GM12865 (cell line): ENCODE measurements around the gene EPS8.

Experiments
- DNase-seq: peaks from one replicate; pipeline ENCODE4 v3.0.0; 2010; ENCODE audit warnings: low read depth
- H3K4me3 ChIP-seq: 2 replicates; pipeline ENCODE4 v1.5.1; 2011; ENCODE audit warnings: mild to moderate bottlenecking, low read depth, low read length, control low read depth
- TF ChIP-seq, protein P1 (sequence below): IDR thresholded peaks from 2 replicates; pipeline ENCODE4 v1.5.1; 2011; ENCODE audit warnings: low read length, control low read depth, low read depth, inconsistent platforms; ENCODE audit not compliant: insufficient read depth; ENCODE audit errors: missing control alignments

The EPS8 gene

DNA sequence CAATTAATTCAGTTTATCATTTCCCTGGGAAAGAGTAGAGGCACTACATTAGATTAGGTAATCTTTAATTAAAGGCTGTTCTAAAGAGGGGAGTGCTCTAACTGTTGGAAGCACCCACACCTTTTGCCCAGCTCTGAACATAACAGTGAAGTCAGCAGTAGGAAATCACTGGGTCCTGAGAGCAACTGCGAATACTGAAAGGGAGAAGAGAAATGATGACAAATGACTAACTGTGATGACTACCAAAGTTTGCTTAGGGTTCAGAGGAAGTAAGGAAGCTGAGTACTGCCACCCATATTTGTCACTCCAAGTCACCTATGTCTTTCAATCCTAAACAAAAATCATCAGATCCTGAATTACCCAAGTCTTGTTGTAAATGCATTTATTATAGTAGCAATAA, 140.6 kb downstream of the EPS8 start:
- DNase-seq, result no peak
- TF ChIP-seq, protein P1, sequence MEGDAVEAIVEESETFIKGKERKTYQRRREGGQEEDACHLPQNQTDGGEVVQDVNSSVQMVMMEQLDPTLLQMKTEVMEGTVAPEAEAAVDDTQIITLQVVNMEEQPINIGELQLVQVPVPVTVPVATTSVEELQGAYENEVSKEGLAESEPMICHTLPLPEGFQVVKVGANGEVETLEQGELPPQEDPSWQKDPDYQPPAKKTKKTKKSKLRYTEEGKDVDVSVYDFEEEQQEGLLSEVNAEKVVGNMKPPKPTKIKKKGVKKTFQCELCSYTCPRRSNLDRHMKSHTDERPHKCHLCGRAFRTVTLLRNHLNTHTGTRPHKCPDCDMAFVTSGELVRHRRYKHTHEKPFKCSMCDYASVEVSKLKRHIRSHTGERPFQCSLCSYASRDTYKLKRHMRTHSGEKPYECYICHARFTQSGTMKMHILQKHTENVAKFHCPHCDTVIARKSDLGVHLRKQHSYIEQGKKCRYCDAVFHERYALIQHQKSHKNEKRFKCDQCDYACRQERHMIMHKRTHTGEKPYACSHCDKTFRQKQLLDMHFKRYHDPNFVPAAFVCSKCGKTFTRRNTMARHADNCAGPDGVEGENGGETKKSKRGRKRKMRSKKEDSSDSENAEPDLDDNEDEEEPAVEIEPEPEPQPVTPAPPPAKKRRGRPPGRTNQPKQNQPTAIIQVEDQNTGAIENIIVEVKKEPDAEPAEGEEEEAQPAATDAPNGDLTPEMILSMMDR, result no peak
- no peak overlapping the region for H3K4me3 ChIP-seq

DNA sequence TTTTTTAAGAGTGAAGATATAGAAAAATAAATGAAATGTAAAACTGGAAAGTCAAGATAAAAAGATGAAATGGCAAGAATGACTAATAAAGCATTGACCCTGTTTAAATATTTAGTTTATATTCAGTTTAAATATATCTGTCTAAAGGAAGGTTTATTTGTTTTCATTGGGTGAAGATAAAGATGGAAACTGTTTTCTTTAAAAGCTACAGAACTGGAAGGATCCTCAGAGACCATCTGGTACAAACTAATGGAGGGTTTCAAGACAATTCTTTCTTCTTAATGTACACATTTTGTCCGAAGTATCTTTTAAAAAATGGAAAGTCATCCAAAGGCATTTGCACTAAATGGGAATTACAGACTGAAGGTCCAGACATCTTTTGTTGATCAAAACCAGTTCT, 142.6 kb downstream of the EPS8 start:
- no peak overlapping the region for H3K4me3 ChIP-seq
- TF ChIP-seq, protein P1, result no peak
- no peak for DNase-seq

DNA sequence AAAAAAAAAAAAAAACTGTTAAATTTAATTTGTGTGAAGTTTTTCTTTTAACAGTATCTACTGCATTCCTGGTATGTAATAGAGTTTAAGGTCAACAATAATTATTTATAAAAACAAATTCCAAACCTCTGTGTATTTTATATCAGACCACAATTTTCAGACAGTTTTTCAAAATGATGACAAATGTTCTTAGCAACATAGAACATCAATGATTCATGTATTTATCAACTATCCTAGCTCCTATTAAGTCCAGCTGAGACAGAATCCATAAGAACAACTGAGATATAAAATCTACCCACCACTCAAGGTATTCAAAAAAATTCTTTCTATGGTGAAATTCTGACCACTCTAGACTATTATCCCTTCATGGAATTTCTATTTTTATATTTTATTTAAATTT, 144.5 kb downstream of the EPS8 start:
- H3K4me3 ChIP-seq, result no peak overlapping the region
- DNase-seq, result no peak
- TF ChIP-seq, protein P1, result no peak

DNA sequence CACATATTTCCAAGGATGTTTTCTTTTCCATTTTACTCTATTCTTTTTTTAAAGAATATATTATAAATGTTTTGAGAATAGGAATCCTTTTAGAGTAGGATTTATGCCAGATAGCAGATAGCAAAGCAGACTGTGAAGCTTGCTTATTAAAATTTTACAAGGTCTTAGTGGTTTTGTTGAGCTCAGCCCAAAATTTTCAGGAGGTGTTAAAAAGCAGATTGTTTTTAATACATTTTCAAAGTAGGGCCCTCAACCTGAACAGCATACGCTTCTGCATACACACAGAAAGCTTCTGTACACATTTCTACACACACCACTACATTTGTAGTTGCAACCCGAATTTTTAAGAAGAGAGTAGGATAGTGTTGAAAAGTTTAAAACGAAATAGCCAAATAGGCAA, 151.0 kb downstream of the EPS8 start:
- H3K4me3 ChIP-seq, result no peak overlapping the region
- TF ChIP-seq, protein P1, result no peak
- DNase-seq, result no peak

DNA sequence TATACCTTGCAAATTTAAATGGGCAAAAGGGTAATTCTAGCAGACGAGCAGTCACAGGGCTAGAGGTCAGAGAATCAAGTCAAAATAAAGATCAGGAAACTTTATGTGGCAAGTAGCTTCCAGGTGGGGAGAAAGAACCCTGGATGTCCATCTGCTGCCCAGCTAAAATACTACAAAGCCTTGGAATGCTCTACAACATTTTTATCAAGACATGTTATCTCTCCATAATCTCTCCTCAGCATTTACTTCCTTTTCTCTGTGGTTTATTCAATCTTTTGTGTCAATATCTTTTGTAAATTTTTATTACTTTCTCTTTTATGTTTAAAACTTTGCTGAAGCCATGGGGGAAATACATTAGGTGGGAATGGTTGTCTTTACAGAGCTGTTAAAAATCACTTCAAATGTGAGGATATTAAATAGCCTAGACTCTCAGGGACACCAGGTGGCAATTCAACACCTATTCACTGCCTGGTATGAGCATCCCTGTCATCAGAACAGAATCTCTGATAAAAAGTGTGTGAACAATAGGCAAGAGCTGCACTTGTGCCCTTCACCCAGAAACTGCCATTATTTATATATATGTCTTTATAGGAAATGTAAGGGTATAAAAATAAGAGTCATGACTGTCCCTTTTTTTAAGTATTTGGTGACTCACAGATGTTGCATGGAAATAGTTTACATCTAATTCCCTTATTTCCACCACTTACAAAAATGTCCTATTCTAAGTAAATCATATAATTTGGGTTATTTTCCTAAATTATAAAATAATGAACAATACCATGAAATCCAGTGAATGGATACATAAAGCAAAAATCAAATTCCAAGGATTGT, 152.9 kb downstream of the EPS8 start:
- DNase-seq, result no peak
- TF ChIP-seq, protein P1, result no peak
- H3K4me3 ChIP-seq, result no peak overlapping the region

DNA sequence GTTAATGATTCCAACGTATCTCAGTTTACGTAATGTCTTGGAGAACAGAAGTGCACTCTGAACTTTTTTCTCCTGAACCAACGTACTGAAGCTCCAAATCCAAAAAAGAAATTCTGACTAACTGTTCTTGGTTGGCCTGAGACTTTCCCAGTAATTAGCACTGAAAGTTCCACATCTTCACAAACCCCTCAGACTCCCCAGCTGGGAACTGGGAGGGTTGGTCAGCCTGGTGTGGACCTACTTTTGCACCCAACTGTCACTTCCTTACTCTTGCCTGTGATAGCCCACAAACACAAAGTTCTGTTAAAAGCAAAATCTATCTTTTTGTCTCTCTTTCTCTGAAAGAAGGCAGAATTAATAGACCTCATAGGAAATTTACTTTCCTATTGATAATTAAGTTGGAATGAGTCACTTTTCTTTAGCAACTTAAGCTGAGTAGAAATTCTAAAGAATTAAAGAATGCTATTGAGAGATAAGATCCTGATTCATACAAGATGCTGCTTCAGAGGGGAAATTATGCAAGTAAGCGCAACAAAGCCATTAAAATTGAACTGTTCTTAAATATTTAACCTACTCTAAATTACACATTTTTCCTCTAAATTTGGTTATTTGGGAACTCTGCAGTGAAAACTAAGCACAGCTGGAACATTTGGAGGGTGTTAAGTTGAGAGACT, 155.0 kb downstream of the EPS8 start:
- no peak overlapping the region for H3K4me3 ChIP-seq
- TF ChIP-seq, protein P1, result no peak
- no peak for DNase-seq

DNA sequence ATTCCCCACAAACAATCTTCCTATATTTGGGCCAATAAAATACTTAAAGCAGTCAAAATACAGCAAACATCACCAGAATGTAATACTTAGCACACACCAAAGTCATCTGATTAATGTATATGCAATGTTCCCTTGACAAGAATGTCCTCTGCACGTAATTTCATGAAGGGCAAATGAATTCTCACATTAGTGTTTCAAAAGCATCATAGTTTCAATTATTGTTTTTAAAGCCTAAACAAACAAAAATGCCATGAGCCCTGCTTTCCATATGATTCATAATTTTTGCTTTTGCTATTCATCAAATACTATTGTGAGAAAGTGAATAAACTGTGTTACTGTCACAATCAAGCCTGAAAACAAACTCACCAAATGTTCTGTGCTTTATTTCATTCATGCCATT, 156.0 kb downstream of the EPS8 start:
- no peak for DNase-seq
- TF ChIP-seq, protein P1, result no peak

More for the DNA sequence above, 156.0 kb downstream of the EPS8 start:
- no peak overlapping the region for H3K4me3 ChIP-seq
